OCI-LY3 (cell line): ENCODE results near the gene DOCK9.

ENCODE experiments used
- H2AFZ ChIP-seq: fragments of 200-600, 300-600 bp; shearing (Covaris generic); 2 replicates; pipeline ENCODE4 v1.6.0; 2014; ENCODE audit warnings: antibody characterized with exemption, low read depth, low read length
- H3K27ac ChIP-seq: fragments of 200-600, 300-600 bp; sonication (generic); 2 replicates; pipeline ENCODE4 v1.5.1; 2014; ENCODE audit warnings: mild to moderate bottlenecking, low read length, moderate library complexity, mixed read lengths
- H3K27me3 ChIP-seq: fragments of 200-600, 300-600 bp; sonication (generic); 2 replicates; pipeline ENCODE4 v1.6.1; 2014; ENCODE audit warnings: low read depth, low read length, mixed read lengths
- H3K36me3 ChIP-seq: fragments of 200-600, 300-600 bp; sonication (generic); replicated peaks from 2 replicates; pipeline ENCODE3; 2014; ENCODE audit warnings: low read depth, low read length, mixed read lengths
- H3K4me1 ChIP-seq: fragments of 300-600, 200-600 bp; sonication (generic); 2 replicates; pipeline ENCODE4 v1.6.1; 2014; ENCODE audit warnings: low read length, mixed read lengths
- H3K4me2 ChIP-seq: fragments of 200-600, 300-600 bp; sonication (generic); 2 replicates; pipeline ENCODE4 v1.6.1; 2014; ENCODE audit warnings: low read length, mixed read lengths
- H3K4me3 ChIP-seq: fragments of 300-600, 200-600 bp; sonication (generic); 2 replicates; pipeline ENCODE4 v1.5.1; 2014; ENCODE audit warnings: antibody characterized with exemption, mild to moderate bottlenecking, low read length, moderate library complexity
- H3K79me2 ChIP-seq: fragments of 300-600, 200-600 bp; shearing (Covaris generic); 2 replicates; pipeline ENCODE4 v1.6.1; 2014; ENCODE audit warnings: mild to moderate bottlenecking, low read length, mixed read lengths
- H3K9ac ChIP-seq: fragments of 300-600, 200-600 bp; shearing (Covaris generic); 2 replicates; pipeline ENCODE4 v1.6.0; 2014; ENCODE audit warnings: mild to moderate bottlenecking, low read length, moderate library complexity
- H3K9me3 ChIP-seq: fragments of 200-600, 300-600 bp; shearing (Covaris generic); 2 replicates; pipeline ENCODE4 v1.6.1; 2014; ENCODE audit warnings: low read length, mixed read lengths; ENCODE audit not compliant: insufficient read depth
- H4K20me1 ChIP-seq: fragments of 200-600, 300-600 bp; sonication (generic); 2 replicates; pipeline ENCODE4 v1.6.1; 2016; ENCODE audit warnings: low read length, mixed read lengths; ENCODE audit not compliant: insufficient read depth
- CTCF ChIP-seq: fragments of 200-600, 300-600 bp; sonication (generic); IDR thresholded peaks from 2 replicates; pipeline ENCODE4 v1.5.1; 2014; ENCODE audit warnings: antibody characterized with exemption, low read length, low read depth
- EZH2phosphoT487 ChIP-seq: fragments of 200-600 bp; shearing (Covaris generic); IDR thresholded peaks from 2 replicates; pipeline ENCODE4 v1.6.1; 2018; ENCODE audit warnings: antibody characterized with exemption, mixed run types, low read depth

The DOCK9 gene

GRCh38 chr13:98977568-98978265 lies at the start of gene DOCK9:
DOCK9 (minus strand) TSS chr13:98978064; CDS start chr13:98977909, 155 bp downstream.
- no peak within 1 kb of the TSS for H3K9ac ChIP-seq
- no peaks in the 10 kb centered on the region for H3K36me3 ChIP-seq
- no peak within 1 kb of the TSS for H3K4me2 ChIP-seq
- H4K20me1 ChIP-seq: no peaks in the 10 kb centered on the region
- H3K79me2 ChIP-seq: no peaks in the 10 kb centered on the region
- H3K9me3 ChIP-seq: no peaks in the 10 kb centered on the region
- TF ChIP-seq CTCF (no peak), EZH2phosphoT487 (no peak)
- no peak within 1 kb of the TSS for H3K27ac ChIP-seq
- peaks cover 34% of the 10 kb centered on the region for H3K4me1 ChIP-seq
- H2AFZ ChIP-seq: no peak within 1 kb of the TSS
- peaks cover 4% of the 10 kb centered on the region; the same call in 1 of the 2 replicates for H3K27me3 ChIP-seq
- H3K4me3 ChIP-seq: no peak within 1 kb of the TSS

GRCh38 chr13:99027260-99027659 lies 49.4 kb upstream of the DOCK9 start:
- Histone ChIP-seq H3K36me3 (no peaks in the 10 kb centered on the region), H2AFZ (no peak overlapping the region), H3K9me3 (0 out of 2 replicates have a peak, but pooled peaks cover 2% of the 10 kb centered on the region), H4K20me1 (no peaks in the 10 kb centered on the region), H3K4me2 (no peak overlapping the region), H3K27ac (no peak overlapping the region), H3K9ac (no peak overlapping the region), H3K79me2 (no peaks in the 10 kb centered on the region), H3K27me3 (no peaks in the 10 kb centered on the region), H3K4me3 (no peak overlapping the region), H3K4me1 (0 out of 2 replicates have a peak, but pooled peaks cover 5% of the 10 kb centered on the region)
- TF ChIP-seq EZH2phosphoT487: no peak
- TF ChIP-seq CTCF: no peak

GRCh38 chr13:99022941-99023340 lies 45.1 kb upstream of the DOCK9 start:
- H3K4me3 ChIP-seq: no peak overlapping the region

More at GRCh38 chr13:99022941-99023340, 45.1 kb upstream of the DOCK9 start:
- no peaks in the 10 kb centered on the region for H3K36me3 ChIP-seq
- no peak for TF ChIP-seq CTCF
- no peak for TF ChIP-seq EZH2phosphoT487
- H3K4me1 ChIP-seq: peaks cover 7% of the 10 kb centered on the region; the same call in 1 of the 2 replicates
- H2AFZ ChIP-seq: no peak overlapping the region
- H3K9ac ChIP-seq: no peak overlapping the region
- H3K4me2 ChIP-seq: no peak overlapping the region
- H4K20me1 ChIP-seq: no peaks in the 10 kb centered on the region
- H3K27me3 ChIP-seq: no peaks in the 10 kb centered on the region
- no peaks in the 10 kb centered on the region for H3K9me3 ChIP-seq
- H3K79me2 ChIP-seq: no peaks in the 10 kb centered on the region
- no peak overlapping the region for H3K27ac ChIP-seq
